ENCODE results near the gene MTF2. TPM values are rescaled to one million over a fixed set of nuclear protein-coding genes. Genes with fewer than 3 reads are reported as not detected.
A peak's percentile ranks its signal among the peaks of the same experiment; 100 is the strongest.

MTF2 gene
- total RNA-seq, 1 experiment from 2014 or later, result 110 TPM

DNA sequence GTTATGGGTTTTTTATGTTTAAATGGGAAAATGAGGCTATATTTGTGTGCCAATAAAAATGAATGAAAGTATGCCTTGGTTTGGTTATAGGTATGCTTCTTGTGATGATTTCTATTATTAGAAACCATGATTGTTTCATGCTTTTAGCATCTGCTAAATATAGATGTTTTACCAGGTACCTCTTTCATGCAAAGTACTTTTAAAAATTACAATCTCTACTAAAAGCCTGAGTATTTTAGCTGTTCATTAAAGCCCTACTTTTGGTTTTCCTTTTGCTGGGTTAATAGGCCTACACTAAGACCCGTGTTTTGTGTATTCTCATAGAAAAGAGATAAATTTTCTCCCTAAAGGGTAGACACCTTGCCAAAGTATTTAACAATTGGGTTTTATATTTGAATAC is 32.0 kb downstream of the MTF2 start:
- H3K4me1 ChIP-seq (ENCODE audit: insufficient read depth, low read length), result no peaks in the 10 kb centered on the region
- H3T11ph ChIP-seq (ENCODE audit: low read length), result no peak overlapping the region
- no peak overlapping the region for H2BK12ac ChIP-seq (ENCODE audit: insufficient read length, low read depth, low read length)
- no peaks in the 10 kb centered on the region for H3K9me3 ChIP-seq (ENCODE audit: control insufficient read depth, low read depth, low read length)
- Mint-ChIP-seq H3K36me3 (ENCODE audit: insufficient read depth in 1 of 3, low read depth in 3 of 3) (peaks cover 37 to 59% (median 49%) of the 10 kb centered on the region in 3 experiments), H3K4me1 (peaks cover 27 to 34% of the 10 kb centered on the region in 2 experiments), H3K27ac (peak overlapping the region in 2 of 3 experiments; percentile 85 to 93; a peak in 4 of 7 replicates), H3K9me3 (peaks cover 4 to 5% of the 10 kb centered on the region in 2 experiments; a peak in 1 of 5 replicates), H3K27me3 (ENCODE audit: low read depth) (no peaks in the 10 kb centered on the region), H3K4me3 (peak overlapping the region in 1 of 2 experiments; percentile 17; a peak in 2 of 5 replicates)
- H3K79me1 ChIP-seq (ENCODE audit: insufficient read depth, low read depth, low read length, poor library complexity, severe bottlenecking), result peaks cover 9% of the 10 kb centered on the region
- WGBS (ENCODE audit: extremely low coverage, insufficient read length, low lambda C conversion rate), result no CpG with 5 or more reads among the region's 1 CpG
- H3K4ac ChIP-seq (ENCODE audit: low read depth, low read length), result no peak overlapping the region
- no peak overlapping the region for H4K5ac ChIP-seq (ENCODE audit: insufficient read length, low read depth, low read length)
- TF ChIP-seq, protein P1, sequence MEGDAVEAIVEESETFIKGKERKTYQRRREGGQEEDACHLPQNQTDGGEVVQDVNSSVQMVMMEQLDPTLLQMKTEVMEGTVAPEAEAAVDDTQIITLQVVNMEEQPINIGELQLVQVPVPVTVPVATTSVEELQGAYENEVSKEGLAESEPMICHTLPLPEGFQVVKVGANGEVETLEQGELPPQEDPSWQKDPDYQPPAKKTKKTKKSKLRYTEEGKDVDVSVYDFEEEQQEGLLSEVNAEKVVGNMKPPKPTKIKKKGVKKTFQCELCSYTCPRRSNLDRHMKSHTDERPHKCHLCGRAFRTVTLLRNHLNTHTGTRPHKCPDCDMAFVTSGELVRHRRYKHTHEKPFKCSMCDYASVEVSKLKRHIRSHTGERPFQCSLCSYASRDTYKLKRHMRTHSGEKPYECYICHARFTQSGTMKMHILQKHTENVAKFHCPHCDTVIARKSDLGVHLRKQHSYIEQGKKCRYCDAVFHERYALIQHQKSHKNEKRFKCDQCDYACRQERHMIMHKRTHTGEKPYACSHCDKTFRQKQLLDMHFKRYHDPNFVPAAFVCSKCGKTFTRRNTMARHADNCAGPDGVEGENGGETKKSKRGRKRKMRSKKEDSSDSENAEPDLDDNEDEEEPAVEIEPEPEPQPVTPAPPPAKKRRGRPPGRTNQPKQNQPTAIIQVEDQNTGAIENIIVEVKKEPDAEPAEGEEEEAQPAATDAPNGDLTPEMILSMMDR (conservative IDR thresholded peaks at IDR 0.05), result no peak
- no peaks in the 10 kb centered on the region for H4K20me1 ChIP-seq (ENCODE audit: control insufficient read depth, insufficient read depth, insufficient read length)
- no peak overlapping the region for H2BK15ac ChIP-seq (ENCODE audit: low read depth, low read length)
- H2AK5ac ChIP-seq (ENCODE audit: insufficient read length, low read length), result no peak overlapping the region
- no peak overlapping the region for H3K27ac ChIP-seq (ENCODE audit: insufficient read length, low read depth, low read length)
- H4K8ac ChIP-seq (replicated peaks; ENCODE audit: insufficient read length, low read depth, low read length), result no peak overlapping the region
- no peaks in the 10 kb centered on the region for H3K23me2 ChIP-seq (ENCODE audit: insufficient read length, low read depth, low read length, poor library complexity, severe bottlenecking)
- H4K91ac ChIP-seq (ENCODE audit: insufficient read length, low read depth, low read length), result no peak overlapping the region
- H3K79me2 ChIP-seq (ENCODE audit: insufficient read depth, low read length), result peaks cover 36% of the 10 kb centered on the region; the same call in 1 of the 2 replicates
- DNase-seq, result no peak
- H2BK5ac ChIP-seq (ENCODE audit: insufficient read length, low read length), result no peak overlapping the region
- H3K4me2 ChIP-seq (ENCODE audit: insufficient read depth, insufficient read length, low read length), result no peak overlapping the region
- no peaks in the 10 kb centered on the region for H3K27me3 ChIP-seq (ENCODE audit: insufficient read depth, low read length)
- H2BK20ac ChIP-seq (ENCODE audit: low read depth, low read length, poor library complexity, severe bottlenecking), result no peak overlapping the region
- no peak overlapping the region for H3K9ac ChIP-seq (ENCODE audit: extremely low read depth, insufficient read length, low read length)
- no peak overlapping the region for H3K23ac ChIP-seq (ENCODE audit: insufficient read length, low read depth, low read length)
- no peak overlapping the region for H3K56ac ChIP-seq (ENCODE audit: insufficient read length, low read depth, low read length)
- no peak overlapping the region for H3K18ac ChIP-seq (ENCODE audit: insufficient read length, low read depth, low read length)
- no peak overlapping the region for H2AFZ ChIP-seq (ENCODE audit: low read length)
- no peak overlapping the region for H2BK120ac ChIP-seq (ENCODE audit: low read depth, low read length, poor library complexity, severe bottlenecking)
- no peak overlapping the region for H3K14ac ChIP-seq (ENCODE audit: insufficient read depth, low read length)
